ENCODE results near the gene PCDHGB3.

DNA sequence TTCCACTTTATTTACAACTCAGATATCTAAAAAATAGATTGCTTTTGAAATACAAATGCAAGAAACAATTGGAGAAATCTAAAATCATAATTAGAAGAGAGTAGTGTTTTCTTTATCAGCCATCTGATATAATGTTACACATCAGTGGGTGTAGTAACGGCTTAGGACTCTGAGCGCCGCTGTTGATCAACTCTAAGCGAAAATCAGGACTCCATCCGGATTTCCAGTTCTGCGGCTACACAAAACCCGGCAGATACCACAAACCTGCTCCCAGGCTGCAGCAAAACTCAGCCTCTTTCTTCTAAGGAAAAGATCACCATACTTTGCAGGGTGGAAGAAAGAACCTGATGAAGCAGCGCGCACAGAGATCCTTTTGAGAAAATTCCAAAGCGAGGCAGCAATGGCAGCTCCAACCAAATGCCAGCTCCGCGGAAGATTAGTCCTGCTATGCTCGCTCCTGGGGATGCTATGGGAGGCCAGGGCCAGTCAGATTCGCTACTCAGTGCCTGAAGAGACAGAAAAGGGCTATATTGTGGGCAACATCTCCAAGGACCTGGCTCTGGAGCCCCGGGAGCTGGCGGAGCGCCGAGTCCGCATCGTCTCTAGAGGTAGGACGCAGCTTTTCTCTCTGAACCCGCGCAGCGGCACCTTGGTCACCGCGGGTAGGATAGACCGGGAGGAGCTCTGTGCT, 32.7 kb downstream of the PCDHGB3 start, which contains the start of gene PCDHGA9:
- TF ChIP-seq POLR2AphosphoS5 (IDR thresholded peaks at IDR 0.05) (no peak), CTCF (IDR thresholded peaks at IDR 0.05) (peak in 1 of 6 experiments; percentile 40), POLR2A (IDR thresholded peaks at IDR 0.05) (no peak), EP300 (IDR thresholded peaks at IDR 0.05) (no peak)
